AG04449 (cell line): ENCODE results near the gene HBG1.
A peak's percentile ranks its signal among the peaks of the same experiment; 100 is the strongest.

ENCODE experiments used
- CTCF ChIA-PET: fragments of 350-600 bp; formaldehyde crosslinking; extraction: SDS; loops from one replicate; lab custom pipeline; 2021; ENCODE audit warnings: antibody characterized with exemption; lab: Yijun Ruan, JAX
- POLR2A ChIA-PET: fragments of 400-600, 350-600 bp; formaldehyde crosslinking; extraction: SDS; loops from one replicate; lab custom pipeline; 2020; ENCODE audit warnings: antibody characterized with exemption, inconsistent platforms; lab: Yijun Ruan, JAX
- DNase-seq: peaks from one replicate; pipeline ENCODE4 v3.0.0-alpha.2; 2010; ENCODE audit warnings: low read depth, low spot score
- H3K4me3 ChIP-seq: 2 replicates; pipeline ENCODE4 v1.5.1; 2011; ENCODE audit warnings: low read depth, mild to moderate bottlenecking, control low read depth, low read length
- CTCF ChIP-seq: IDR thresholded peaks from one replicate; pipeline ENCODE4 v1.5.1; 2011; ENCODE audit warnings: mild to moderate bottlenecking, moderate library complexity, low read length, control low read depth, inconsistent platforms; ENCODE audit not compliant: insufficient read depth; ENCODE audit errors: missing control alignments

HBG1 gene

GRCh38 chr11:5239046-5239445 is 10.6 kb downstream of the HBG1 start:
- H3K4me3 ChIP-seq: no peak overlapping the region
- POLR2A ChIA-PET: no interaction called here
- CTCF ChIA-PET: no interaction called here
- TF ChIP-seq CTCF: no peak
- no peak for DNase-seq

GRCh38 chr11:5238486-5238885 is 11.2 kb downstream of the HBG1 start:
- CTCF ChIA-PET: no interaction called here
- TF ChIP-seq CTCF: no peak
- H3K4me3 ChIP-seq: no peak overlapping the region
- POLR2A ChIA-PET: no interaction called here
- DNase-seq: no peak

- CTCF ChIA-PET: no interaction called here
- POLR2A ChIA-PET: no interaction called here
- no peak for DNase-seq
- H3K4me3 ChIP-seq: no peak overlapping the region
- no peak for TF ChIP-seq CTCF
Observed at GRCh38 chr11:5237420-5237819, 12.2 kb downstream of the HBG1 start.

GRCh38 chr11:5235364-5236095 is 14.1 kb downstream of the HBG1 start:
- POLR2A ChIA-PET: no interaction called here
- CTCF ChIA-PET: no interaction called here
- DNase-seq: no peak
- TF ChIP-seq CTCF: no peak
- H3K4me3 ChIP-seq: no peak overlapping the region

GRCh38 chr11:5234381-5234834 is 15.2 kb downstream of the HBG1 start, which contains the start of gene HBD:
HBD (minus strand) TSS chr11:5234483; CDS start chr11:5234433, 50 bp downstream.
- TF ChIP-seq CTCF: no peak
- CTCF ChIA-PET: no interaction called here
- peak; percentile 10 for DNase-seq
- POLR2A ChIA-PET: no interaction called here
- no peak within 1 kb of the TSS for H3K4me3 ChIP-seq

GRCh38 chr11:5233307-5233706 is 16.4 kb downstream of the HBG1 start:
- no peak for DNase-seq
- ChIA-PET POLR2A (no interaction called here), CTCF (no interaction called here)
- no peak for TF ChIP-seq CTCF
- no peak overlapping the region for H3K4me3 ChIP-seq
